Skeletal muscle satellite cell (primary cell): ENCODE data around the gene APBB2.
"Not testable (repeated sequence)": the region's sequence is repeated elsewhere in the genome, so short reads cannot be mapped to it uniquely, and the experiment has no call there.

Source experiments
- H3K27me3 ChIP-seq: 2 replicates; pipeline ENCODE4 v1.7.0; 2013; ENCODE audit warnings: low read length; ENCODE audit not compliant: control insufficient read depth, insufficient read depth
- H3K36me3 ChIP-seq: 2 replicates; pipeline ENCODE4 v1.7.0; 2013; ENCODE audit warnings: mild to moderate bottlenecking, control low read depth, low read length; ENCODE audit not compliant: insufficient read depth
- H3K4me1 ChIP-seq: 2 replicates; pipeline ENCODE4 v1.7.0; 2013; ENCODE audit warnings: low read length; ENCODE audit not compliant: control insufficient read depth, insufficient read depth
- H3K4me2 ChIP-seq: 2 replicates; pipeline ENCODE4 v1.7.0; 2013; ENCODE audit warnings: mild to moderate bottlenecking, low read length
- H3K4me3 ChIP-seq: 2 replicates; pipeline ENCODE4 v1.7.0; 2013; ENCODE audit warnings: low read length
- H3K9ac ChIP-seq: 2 replicates; pipeline ENCODE4 v1.7.0; 2013; ENCODE audit warnings: mild to moderate bottlenecking, low read depth, low read length, moderate library complexity
- H3K9me3 ChIP-seq: replicated peaks from 2 replicates; pipeline ENCODE4 v1.7.0; 2013; ENCODE audit warnings: mild to moderate bottlenecking, control low read depth, low read length

The APBB2 gene

GRCh38 chr4:40937140-40937725, 277.1 kb downstream of the APBB2 start:
- no peaks in the 10 kb centered on the region for H3K9me3 ChIP-seq
- no peak overlapping the region for H3K4me2 ChIP-seq
- no peak overlapping the region for H3K9ac ChIP-seq
- no peaks in the 10 kb centered on the region for H3K27me3 ChIP-seq
- no peak overlapping the region for H3K4me3 ChIP-seq
- H3K4me1 ChIP-seq: no peaks in the 10 kb centered on the region
- peaks cover 67% of the 10 kb centered on the region for H3K36me3 ChIP-seq

- no peaks in the 10 kb centered on the region for H3K27me3 ChIP-seq
- H3K9me3 ChIP-seq: no peaks in the 10 kb centered on the region
- no peak overlapping the region for H3K4me3 ChIP-seq
- no peak overlapping the region for H3K9ac ChIP-seq
- H3K4me1 ChIP-seq: no peaks in the 10 kb centered on the region
- peaks cover 67% of the 10 kb centered on the region for H3K36me3 ChIP-seq
- H3K4me2 ChIP-seq: no peak overlapping the region
Measured at GRCh38 chr4:40934676-40935075, 279.7 kb downstream of the APBB2 start.

- H3K27me3 ChIP-seq: no peaks in the 10 kb centered on the region
- peaks cover 67% of the 10 kb centered on the region for H3K36me3 ChIP-seq
- no peak overlapping the region for H3K9ac ChIP-seq
- no peaks in the 10 kb centered on the region for H3K9me3 ChIP-seq
- no peaks in the 10 kb centered on the region for H3K4me1 ChIP-seq
- H3K4me2 ChIP-seq: no peak overlapping the region
- H3K4me3 ChIP-seq: no peak overlapping the region
Measured at GRCh38 chr4:40933272-40934053, 280.9 kb downstream of the APBB2 start.

- H3K9ac ChIP-seq: no peak overlapping the region
- no peaks in the 10 kb centered on the region for H3K9me3 ChIP-seq
- no peaks in the 10 kb centered on the region for H3K4me1 ChIP-seq
- H3K4me2 ChIP-seq: no peak overlapping the region
- H3K27me3 ChIP-seq: no peaks in the 10 kb centered on the region
- H3K4me3 ChIP-seq: no peak overlapping the region
- H3K36me3 ChIP-seq: peaks cover 57% of the 10 kb centered on the region
Measured at GRCh38 chr4:40931841-40932240, 282.5 kb downstream of the APBB2 start.

GRCh38 chr4:40931238-40931637, 283.1 kb downstream of the APBB2 start:
- H3K9ac ChIP-seq: no peak overlapping the region
- H3K4me3 ChIP-seq: no peak overlapping the region
- no peaks in the 10 kb centered on the region for H3K27me3 ChIP-seq
- H3K36me3 ChIP-seq: peaks cover 62% of the 10 kb centered on the region
- no peaks in the 10 kb centered on the region for H3K4me1 ChIP-seq
- H3K9me3 ChIP-seq: no peaks in the 10 kb centered on the region
- H3K4me2 ChIP-seq: no peak overlapping the region

- H3K9ac ChIP-seq: no peak overlapping the region
- H3K4me2 ChIP-seq: no peak overlapping the region
- no peaks in the 10 kb centered on the region for H3K9me3 ChIP-seq
- H3K4me3 ChIP-seq: no peak overlapping the region
- H3K27me3 ChIP-seq: no peaks in the 10 kb centered on the region
- peaks cover 62% of the 10 kb centered on the region for H3K36me3 ChIP-seq
- H3K4me1 ChIP-seq: no peaks in the 10 kb centered on the region
Measured at GRCh38 chr4:40927074-40927473, 287.3 kb downstream of the APBB2 start.

- peaks cover 62% of the 10 kb centered on the region for H3K36me3 ChIP-seq
- no peaks in the 10 kb centered on the region for H3K4me1 ChIP-seq
- H3K4me2 ChIP-seq: no peak overlapping the region
- H3K27me3 ChIP-seq: no peaks in the 10 kb centered on the region
- H3K9me3 ChIP-seq: no peaks in the 10 kb centered on the region
- no peak overlapping the region for H3K9ac ChIP-seq
- H3K4me3 ChIP-seq: no peak overlapping the region
Measured at GRCh38 chr4:40924793-40925117, 289.6 kb downstream of the APBB2 start.

GRCh38 chr4:40924096-40924792, 290.1 kb downstream of the APBB2 start:
- H3K27me3 ChIP-seq: no peaks in the 10 kb centered on the region
- peaks cover 61% of the 10 kb centered on the region for H3K36me3 ChIP-seq
- no peak overlapping the region for H3K9ac ChIP-seq
- H3K4me3 ChIP-seq: no peak overlapping the region
- H3K4me1 ChIP-seq: peaks cover 2% of the 10 kb centered on the region
- H3K4me2 ChIP-seq: no peak overlapping the region
- no peaks in the 10 kb centered on the region for H3K9me3 ChIP-seq

- peaks cover 9% of the 10 kb centered on the region for H3K4me1 ChIP-seq
- no peak overlapping the region for H3K4me3 ChIP-seq
- H3K9me3 ChIP-seq: no peaks in the 10 kb centered on the region
- no peak overlapping the region for H3K4me2 ChIP-seq
- H3K9ac ChIP-seq: no peak overlapping the region
- no peaks in the 10 kb centered on the region for H3K27me3 ChIP-seq
- peaks cover 59% of the 10 kb centered on the region for H3K36me3 ChIP-seq
Measured at GRCh38 chr4:40923316-40924095, 290.8 kb downstream of the APBB2 start.

- H3K36me3 ChIP-seq: peaks cover 37% of the 10 kb centered on the region
- not testable (repeated sequence) for H3K27me3 ChIP-seq
- peaks cover 44% of the 10 kb centered on the region for H3K4me1 ChIP-seq
Measured at GRCh38 chr4:40919976-40920375, 294.4 kb downstream of the APBB2 start.

GRCh38 chr4:40918330-40918729, 296.0 kb downstream of the APBB2 start:
- peaks cover 31% of the 10 kb centered on the region for H3K36me3 ChIP-seq
- H3K4me2 ChIP-seq: no peak overlapping the region
- no peaks in the 10 kb centered on the region for H3K9me3 ChIP-seq
- H3K4me3 ChIP-seq: no peak overlapping the region
- no peak overlapping the region for H3K9ac ChIP-seq
- no peaks in the 10 kb centered on the region for H3K27me3 ChIP-seq
- H3K4me1 ChIP-seq: peaks cover 44% of the 10 kb centered on the region

More at GRCh38 chr4:40919976-40920375, 294.4 kb downstream of the APBB2 start:
- not testable (repeated sequence) for H3K9me3 ChIP-seq, H3K4me2 ChIP-seq, H3K9ac ChIP-seq, H3K4me3 ChIP-seq
